Osteocyte (in vitro differentiated cells): ENCODE measurements around the gene RAD51B. TPM values are rescaled to one million over a fixed set of nuclear protein-coding genes. Genes with fewer than 3 reads are reported as not detected.

Source experiments
- DNase-seq: peaks from one replicate; pipeline ENCODE4 v3.0.0; 2021; ENCODE audit warnings: mixed read lengths; ENCODE audit not compliant: unreplicated experiment; ENCODE audit errors: extremely low spot score
- H3K27ac Mint-ChIP-seq: one replicate; pipeline ENCODE4 v1.8.0; 2021; ENCODE audit warnings: mild to moderate bottlenecking, mixed read lengths; ENCODE audit not compliant: unreplicated experiment
- H3K27me3 Mint-ChIP-seq: one replicate; pipeline ENCODE4 v1.8.0; 2021; ENCODE audit warnings: mixed read lengths; ENCODE audit not compliant: unreplicated experiment
- H3K36me3 Mint-ChIP-seq: one replicate; pipeline ENCODE4 v1.8.0; 2021; ENCODE audit warnings: mixed read lengths; ENCODE audit not compliant: unreplicated experiment
- H3K4me1 Mint-ChIP-seq: one replicate; pipeline ENCODE4 v1.8.0; 2021; ENCODE audit warnings: mixed read lengths; ENCODE audit not compliant: unreplicated experiment
- H3K4me3 Mint-ChIP-seq: one replicate; pipeline ENCODE4 v1.8.0; 2021; ENCODE audit warnings: mild to moderate bottlenecking, moderate library complexity, mixed read lengths; ENCODE audit not compliant: unreplicated experiment
- H3K9me3 Mint-ChIP-seq: one replicate; pipeline ENCODE4 v1.8.0; 2021; ENCODE audit warnings: mixed read lengths; ENCODE audit not compliant: unreplicated experiment
- CTCF ChIP-seq: fragments of 200-600 bp; sonication (generic); IDR thresholded peaks from 2 replicates; pipeline ENCODE4 v1.5.0; 2021; ENCODE audit warnings: antibody characterized with exemption, mild to moderate bottlenecking, moderate library complexity
- total RNA-seq: library from RNA; stranded (reverse); gene quantifications from 2 replicates; pipeline ENCODE4 v1.2.1, GENCODE V29; 2021

The RAD51B gene
- total RNA-seq, 1 donor from 2014 or later: 12.7 TPM

GRCh38 chr14:68607081-68607866 lies 787.7 kb downstream of the RAD51B start:
- Mint-ChIP-seq H3K36me3 (peaks cover 2% of the 10 kb centered on the region), H3K4me3 (no peak overlapping the region), H3K27ac (peak overlapping the region; percentile 89), H3K4me1 (peaks cover 39% of the 10 kb centered on the region), H3K27me3 (no peaks in the 10 kb centered on the region), H3K9me3 (no peaks in the 10 kb centered on the region)
- DNase-seq: no peak
- no peak for TF ChIP-seq CTCF

- Mint-ChIP-seq H3K4me1 (peaks cover 39% of the 10 kb centered on the region), H3K9me3 (no peaks in the 10 kb centered on the region), H3K36me3 (peaks cover 2% of the 10 kb centered on the region), H3K4me3 (no peak overlapping the region), H3K27ac (peak overlapping the region; percentile 89), H3K27me3 (no peaks in the 10 kb centered on the region)
- no peak for TF ChIP-seq CTCF
- DNase-seq: no peak
Observed at GRCh38 chr14:68607867-68608573, 788.4 kb downstream of the RAD51B start.

GRCh38 chr14:68608574-68608962 lies 789.0 kb downstream of the RAD51B start:
- Mint-ChIP-seq H3K27me3 (no peaks in the 10 kb centered on the region), H3K36me3 (no peaks in the 10 kb centered on the region), H3K9me3 (no peaks in the 10 kb centered on the region), H3K4me1 (peaks cover 34% of the 10 kb centered on the region), H3K4me3 (no peak overlapping the region), H3K27ac (no peak overlapping the region)
- DNase-seq: no peak
- TF ChIP-seq CTCF: no peak

GRCh38 chr14:68609012-68609411 lies 789.4 kb downstream of the RAD51B start:
- Mint-ChIP-seq H3K9me3 (no peaks in the 10 kb centered on the region), H3K27me3 (no peaks in the 10 kb centered on the region), H3K4me3 (no peak overlapping the region), H3K36me3 (peaks cover 1% of the 10 kb centered on the region), H3K27ac (no peak overlapping the region), H3K4me1 (peaks cover 30% of the 10 kb centered on the region)
- no peak for TF ChIP-seq CTCF
- no peak for DNase-seq

- Mint-ChIP-seq H3K9me3 (peaks cover 5% of the 10 kb centered on the region), H3K4me1 (peaks cover 30% of the 10 kb centered on the region), H3K27ac (no peak overlapping the region)
Observed at GRCh38 chr14:68610251-68610793, 790.7 kb downstream of the RAD51B start.

More at GRCh38 chr14:68610251-68610793, 790.7 kb downstream of the RAD51B start:
- DNase-seq: no peak
- no peak for TF ChIP-seq CTCF
- Mint-ChIP-seq H3K27me3 (no peaks in the 10 kb centered on the region), H3K36me3 (peaks cover 6% of the 10 kb centered on the region), H3K4me3 (no peak overlapping the region)
